ENCODE results near the gene NSFL1C.
"Not testable (repeated sequence)": the region's sequence is repeated elsewhere in the genome, so short reads cannot be mapped to it uniquely, and the experiment has no call there.

Gene NSFL1C

DNA sequence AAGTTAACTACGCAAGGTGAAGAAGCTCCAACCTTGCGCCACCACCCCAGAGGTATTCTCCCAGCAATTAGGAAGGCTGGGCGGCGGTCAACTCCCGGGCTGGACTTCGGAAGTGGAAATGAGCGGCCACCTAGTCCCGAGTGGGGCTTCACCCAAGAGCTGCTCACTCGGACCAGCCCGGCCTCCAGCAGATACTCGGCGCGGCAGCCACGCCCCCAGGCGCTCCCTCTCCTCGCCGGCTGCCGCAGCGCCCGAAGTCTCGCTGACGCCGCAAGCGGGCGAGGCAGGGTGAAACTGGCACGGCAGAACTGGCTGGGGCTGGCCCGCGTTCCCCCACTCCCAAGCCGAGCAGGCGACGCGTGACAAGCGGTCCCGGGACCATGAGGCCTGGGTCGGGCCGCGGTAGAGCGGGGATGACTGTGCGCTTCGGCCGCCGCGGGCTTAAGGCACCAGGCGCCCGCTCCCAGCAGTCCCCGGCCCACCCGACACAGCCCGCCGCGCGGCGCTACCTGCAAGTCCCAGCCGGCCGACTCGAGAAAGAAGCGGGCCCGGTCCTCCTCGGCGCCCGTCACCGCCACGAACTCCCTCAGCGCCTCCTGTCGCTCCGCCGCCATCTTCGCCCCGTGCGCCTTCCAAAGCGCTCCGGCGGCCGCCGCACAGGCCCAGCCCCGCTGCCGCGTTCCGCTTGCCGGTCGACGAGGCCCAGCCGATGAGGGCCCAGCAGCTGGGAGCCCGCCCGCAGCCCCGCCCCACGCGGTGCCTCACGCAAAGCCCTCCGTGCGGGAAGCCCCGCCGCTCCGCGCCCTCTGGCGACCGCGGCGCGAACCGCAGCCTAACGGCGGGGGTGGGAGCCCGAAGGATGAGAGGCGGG is at the start of gene NSFL1C:
NSFL1C (minus strand) TSS at position 639 of the 871 bp plus-strand sequence; CDS start at position 614, 25 bp downstream.
- DNase-seq: peak; percentile 96 to 99 (median 98)

GRCh38 chr20:1513801-1514200 is 47.2 kb upstream of the NSFL1C start:
- DNase-seq: no peak

GRCh38 chr20:1509237-1509636 is 42.6 kb upstream of the NSFL1C start:
- DNase-seq: peak; percentile 62 to 67 (median 63)

DNA sequence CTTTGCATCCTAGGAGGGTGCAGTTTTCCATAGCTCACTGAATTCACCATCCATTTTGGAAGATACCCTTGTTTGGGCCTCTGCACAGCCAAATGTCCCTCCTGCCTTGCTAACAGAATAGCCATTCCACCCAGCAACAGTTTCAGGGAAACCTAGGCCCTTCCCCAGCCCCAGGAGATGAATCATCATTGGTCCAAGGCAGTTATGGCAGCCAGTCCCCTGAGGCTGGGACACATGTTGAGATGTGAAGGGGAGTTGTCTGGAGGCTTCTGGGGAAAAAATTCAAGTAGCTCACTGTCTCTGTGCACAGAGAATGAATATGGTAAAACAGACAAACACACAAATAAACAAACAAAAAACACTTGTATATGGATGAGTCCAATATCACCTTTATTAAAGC is 41.9 kb upstream of the NSFL1C start:
- no peak for DNase-seq

- no peak for DNase-seq
Measured at GRCh38 chr20:1507276-1507675, 40.6 kb upstream of the NSFL1C start.

- DNase-seq: no peak
Measured at GRCh38 chr20:1505871-1506270, 39.2 kb upstream of the NSFL1C start.

DNA sequence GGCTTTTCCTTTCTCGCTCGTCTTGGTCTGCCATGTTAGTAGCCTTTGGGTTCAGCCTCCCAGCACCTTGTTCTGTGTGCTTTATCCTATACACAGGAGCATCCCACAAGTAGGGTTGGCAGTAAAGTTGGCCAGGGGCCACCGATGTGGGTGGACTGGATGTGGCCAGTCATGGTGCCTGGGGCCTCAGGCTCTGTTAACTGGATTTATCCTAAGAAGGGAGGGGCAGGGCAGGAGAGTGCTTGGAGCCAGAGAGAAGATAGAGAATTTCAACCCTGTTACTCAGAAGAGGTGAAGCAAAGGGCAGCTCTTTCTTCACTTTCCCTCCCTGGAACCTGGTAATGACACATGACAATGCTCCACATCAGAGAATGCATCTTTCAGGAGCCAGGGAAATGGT is 38.7 kb upstream of the NSFL1C start:
- DNase-seq: no peak

- peak; percentile 93 to 97 (median 96) for DNase-seq
Measured at GRCh38 chr20:1503564-1504227, 37.0 kb upstream of the NSFL1C start.

- no peak for DNase-seq
Measured at GRCh38 chr20:1500496-1500895, 33.8 kb upstream of the NSFL1C start.

DNA sequence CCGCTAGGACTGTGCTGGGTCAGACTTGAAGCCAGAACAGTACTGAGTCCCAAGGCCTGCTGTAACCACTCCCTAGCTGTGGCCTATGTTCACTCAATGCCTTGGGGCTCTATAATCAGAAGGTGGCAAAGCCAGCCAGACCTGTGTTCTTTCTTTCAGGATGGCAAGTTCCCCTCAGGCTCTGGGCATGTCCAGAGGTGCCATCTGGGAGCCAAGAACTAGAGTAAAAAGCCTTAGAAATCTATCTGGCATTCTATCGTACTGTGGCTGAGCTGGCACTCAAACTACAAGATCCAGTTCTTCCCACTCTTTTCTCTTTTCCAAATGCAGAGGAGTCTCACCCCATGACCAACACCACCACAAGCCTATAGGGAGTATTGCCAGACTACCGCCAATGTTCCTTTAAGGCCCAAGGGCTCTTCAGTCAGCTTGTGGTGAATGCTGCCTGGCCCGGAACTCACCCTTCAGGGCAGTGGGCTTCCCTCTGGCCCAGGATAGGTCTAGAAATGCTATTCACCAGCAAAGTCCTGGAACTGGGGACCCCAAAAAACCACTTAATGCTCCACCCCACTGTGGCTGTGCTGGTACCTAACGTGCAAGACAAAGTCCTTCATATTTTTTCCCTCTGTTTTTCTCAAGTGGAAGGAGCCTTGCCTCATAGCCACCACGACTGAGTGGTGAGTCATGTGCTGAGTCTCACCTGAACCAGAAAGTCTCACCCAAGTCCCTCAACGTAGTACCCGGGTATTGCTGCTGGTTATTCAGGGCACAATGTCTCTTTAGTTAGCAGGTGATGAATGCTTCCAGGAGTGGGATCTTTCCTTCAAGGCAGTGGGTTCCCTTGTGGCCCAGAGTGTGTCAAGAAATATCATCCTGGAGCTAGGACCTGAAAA is 33.1 kb upstream of the NSFL1C start:
- DNase-seq: no peak

GRCh38 chr20:1497371-1497770 is 30.7 kb upstream of the NSFL1C start:
- DNase-seq: not testable (repeated sequence)

DNA sequence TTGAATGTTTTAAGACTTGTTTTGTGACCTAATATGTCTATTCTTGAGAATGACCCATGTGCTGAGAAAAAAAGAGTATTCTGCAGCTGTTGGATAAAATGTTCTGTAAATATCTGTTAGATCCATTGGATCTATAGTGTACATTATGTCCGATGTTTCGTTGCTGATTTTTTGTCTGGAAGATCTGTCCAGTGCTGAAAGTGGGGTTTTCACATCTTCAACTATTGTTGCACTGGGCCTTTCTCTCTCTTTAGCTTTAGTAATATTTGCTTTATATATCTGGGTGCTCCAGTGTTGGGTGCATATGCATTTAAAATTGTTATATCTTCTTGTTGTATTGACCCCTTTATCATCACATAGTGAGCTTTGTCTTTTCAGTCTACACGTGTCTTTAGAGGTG is 30.3 kb upstream of the NSFL1C start:
- no peak for DNase-seq

GRCh38 chr20:1494436-1494835 is 27.8 kb upstream of the NSFL1C start:
- peak in 1 of 3 donors; percentile 19 for DNase-seq

- DNase-seq: peak; percentile 48 to 67 (median 66)
Measured at GRCh38 chr20:1493536-1493935, 26.9 kb upstream of the NSFL1C start.

- peak in 2 of 3 donors; percentile 27 to 35 for DNase-seq
Measured at GRCh38 chr20:1491860-1492642, 25.4 kb upstream of the NSFL1C start.

- DNase-seq: peak; percentile 81 to 92 (median 90)
Measured at GRCh38 chr20:1491281-1491840, 24.7 kb upstream of the NSFL1C start, which contains the start of gene SIRPB2. Gene SIRPB2, minus strand, starts transcription at chr20:1491420. Its CDS starts 61 bp downstream, at chr20:1491359.

DNA sequence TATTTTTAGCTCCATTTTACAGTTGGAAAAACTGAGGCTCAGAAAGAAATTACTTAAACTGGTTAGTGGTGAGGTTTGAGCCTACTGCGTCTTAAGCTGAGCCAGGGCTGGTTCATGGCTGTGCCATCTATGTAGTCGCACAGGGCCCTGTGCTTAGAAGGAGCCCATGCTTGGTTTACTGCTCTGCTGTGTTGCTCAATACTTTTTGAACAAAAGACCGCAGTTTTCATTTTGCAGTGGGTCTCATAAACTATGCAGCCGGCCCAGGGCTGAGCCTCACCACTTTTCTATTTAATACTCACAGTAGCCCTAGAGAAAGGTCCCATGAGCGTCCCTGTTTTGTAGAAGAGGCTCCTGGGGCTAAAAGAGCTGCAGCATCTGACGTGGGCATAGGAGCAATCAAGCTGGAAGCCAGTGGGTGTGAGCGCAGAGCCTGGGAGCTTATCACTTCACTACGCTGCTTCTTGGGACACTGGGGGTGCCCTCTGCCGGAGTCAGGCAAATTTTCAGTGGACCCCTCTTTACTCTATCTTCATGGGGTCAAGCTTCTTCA is 24.1 kb upstream of the NSFL1C start:
- DNase-seq: peak in 2 of 3 donors; percentile 32 to 52

DNA sequence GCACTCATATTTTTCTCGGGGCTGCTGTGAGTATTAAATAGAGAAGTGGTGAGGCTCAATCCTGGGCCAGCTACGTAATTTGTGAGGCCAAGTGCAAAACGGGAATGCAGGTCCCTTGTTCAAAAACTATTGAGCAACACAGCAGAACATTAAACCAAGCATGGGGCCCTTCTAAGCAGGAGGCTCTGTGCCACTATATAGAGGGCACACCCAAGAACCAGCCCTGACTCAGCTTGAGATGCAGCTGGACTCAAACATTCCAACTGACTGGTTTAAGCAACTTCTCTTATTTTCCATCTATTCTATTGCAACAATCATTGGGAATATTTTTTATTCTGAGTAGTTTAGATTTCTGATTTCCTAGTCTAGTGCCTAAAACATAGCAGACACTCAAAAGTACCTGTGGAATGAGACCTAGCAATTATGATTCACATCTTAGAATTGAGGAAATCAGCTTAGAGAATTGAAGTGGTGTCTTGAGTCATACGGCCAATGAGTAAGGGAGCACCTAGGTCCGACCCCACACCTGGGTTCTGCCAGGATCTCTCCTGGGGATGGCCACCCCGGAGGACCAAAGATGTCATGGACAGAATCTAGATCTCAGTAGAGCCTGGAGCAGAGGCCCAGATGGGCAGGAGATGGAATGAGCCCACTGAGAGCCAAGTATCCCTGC is 23.3 kb upstream of the NSFL1C start:
- peak; percentile 47 to 67 (median 56) for DNase-seq

GRCh38 chr20:1489325-1489724 is 22.7 kb upstream of the NSFL1C start:
- peak in 1 of 3 donors; percentile 22 for DNase-seq

GRCh38 chr20:1486566-1486965 is 19.9 kb upstream of the NSFL1C start:
- no peak for DNase-seq
